Lower leg skin (tissue), 4 donors: ENCODE results near the gene HOXD9. TPM values are rescaled to one million over a fixed set of nuclear protein-coding genes. Genes with fewer than 3 reads are reported as not detected.

Experiments
- DNase-seq, 2 donors: peaks; one replicate each; pipeline ENCODE4 v3.0.0-alpha.2; 2019; ENCODE audit warnings: low spot score in 2 of 2
- H3K4me3 ChIP-seq: fragments of 200-600 bp; sonication (generic); 2 replicates; pipeline ENCODE4 v1.5.1; 2017; ENCODE audit warnings: mild to moderate bottlenecking, low read depth; ENCODE audit not compliant: poor library complexity, severe bottlenecking
- CTCF ChIP-seq, 3 donors: fragments of 450-650 bp; IDR thresholded peaks; one replicate each; pipeline ENCODE4 v1.5.1; 2016; ENCODE audit warnings: antibody characterized with exemption in 3 of 3, mild to moderate bottlenecking in 3 of 3, moderate library complexity in 2 of 3
- POLR2A ChIP-seq, 2 donors: fragments of 450-650 bp; IDR thresholded peaks; one replicate each; pipeline ENCODE4 v1.6.1; 2016 to 2017; ENCODE audit warnings: antibody characterized with exemption in 2 of 2, mild to moderate bottlenecking in 1 of 2, moderate library complexity in 1 of 2
- WGBS, 2 donors: methylation state at CpG; one replicate each; pipeline ENCODE4 v1.1.5; 2018; 5-methylcytosine and 5-hydroxymethylcytosine counted together
- intact Hi-C: fragments of 100-400 bp; cut with DNase I; formaldehyde crosslinking; loops from one replicate; pipeline ENCODE4 v1.15.0; 2023; ENCODE audit warnings: low total_unique reads
- total RNA-seq, 4 donors: library from RNA; depleted of rRNA; stranded (reverse); fragments of >200 nt; gene quantifications; one replicate each; pipeline ENCODE4 v1.1.0, GENCODE V29; 2016

Gene HOXD9
- total RNA-seq, 4 donors from 2014 or later = 0.89 to 5.3 (median 2.1) TPM

- no peak for DNase-seq
- 74% methylated on average over 2 of the region's 2 CpGs for WGBS, 2 donors
- TF ChIP-seq POLR2A (IDR thresholded peaks at IDR 0.05) = no peak
- intact Hi-C loops = no loop called here
- H3K4me3 ChIP-seq = no peak overlapping the region
Observed at GRCh38 chr2:176169711-176170110, 47.2 kb downstream of the HOXD9 start.

GRCh38 chr2:176170602-176171305, 48.2 kb downstream of the HOXD9 start:
- DNase-seq = no peak
- intact Hi-C loops = no loop called here
- 94 to 96% methylated on average over 1 of the region's 1 CpG for WGBS, 2 donors

GRCh38 chr2:176171351-176172006, 49.0 kb downstream of the HOXD9 start:
- DNase-seq = peak in 1 of 2 donors; percentile 79
- intact Hi-C loops = no loop called here
- no peak overlapping the region for H3K4me3 ChIP-seq
- TF ChIP-seq POLR2A (IDR thresholded peaks at IDR 0.05) (no peak), CTCF (IDR thresholded peaks at IDR 0.05) (no peak)
- WGBS, 2 donors = 53 to 67% methylated on average over 33 to 51 of the region's 51 CpGs

More at GRCh38 chr2:176170602-176171305, 48.2 kb downstream of the HOXD9 start:
- no peak for TF ChIP-seq POLR2A (IDR thresholded peaks at IDR 0.05)
- TF ChIP-seq CTCF (IDR thresholded peaks at IDR 0.05) = no peak
- H3K4me3 ChIP-seq = no peak overlapping the region

- H3K4me3 ChIP-seq = no peak overlapping the region
- no peak for TF ChIP-seq POLR2A (IDR thresholded peaks at IDR 0.05)
- TF ChIP-seq CTCF (IDR thresholded peaks at IDR 0.05) = no peak
- peak in 1 of 2 donors; percentile 75 for DNase-seq
- 52 to 70% methylated on average over 39 to 44 of the region's 60 CpGs for WGBS, 2 donors
- intact Hi-C loops = no loop called here
Observed at GRCh38 chr2:176172007-176172894, 49.7 kb downstream of the HOXD9 start.

- DNase-seq = no peak
- no peak overlapping the region for H3K4me3 ChIP-seq
- 57 to 66% methylated on average over 14 of the region's 14 CpGs for WGBS, 2 donors
- no peak for TF ChIP-seq POLR2A (IDR thresholded peaks at IDR 0.05)
- no peak for TF ChIP-seq CTCF (IDR thresholded peaks at IDR 0.05)
- intact Hi-C loops = no loop called here
Observed at GRCh38 chr2:176172895-176173566, 50.5 kb downstream of the HOXD9 start.
